ENCODE measurements around the gene CAMK1G. TPM values are rescaled to one million over a fixed set of nuclear protein-coding genes. Genes with fewer than 3 reads are reported as not detected.

CAMK1G gene
- total RNA-seq, 2 donors from 2014 or later: 0.55 to 2.1 TPM

DNA sequence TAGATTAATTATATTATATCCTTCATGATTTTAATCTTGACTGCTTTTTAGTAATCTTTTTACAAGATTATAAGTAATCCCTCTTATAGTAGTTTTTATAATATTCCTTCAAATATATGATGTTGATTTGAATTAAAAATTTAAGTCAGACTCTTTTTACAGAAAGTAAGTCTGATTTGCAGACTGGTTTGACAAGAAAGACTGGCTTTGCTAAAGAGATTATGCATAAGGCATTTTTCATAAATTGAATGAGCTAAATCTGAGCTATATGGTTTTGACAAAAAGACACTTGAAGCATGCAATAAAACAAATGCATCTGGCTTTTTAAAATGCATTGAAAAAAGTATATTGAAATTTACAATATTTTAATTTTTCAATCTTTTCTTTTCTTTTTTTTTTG is 26.3 kb upstream of the CAMK1G start:
- Histone ChIP-seq H3K27me3 (ENCODE audit: control insufficient read depth, insufficient read depth, low read length, poor library complexity, severe bottlenecking) (no peaks in the 10 kb centered on the region), H3K9me3 (ENCODE audit: control insufficient read depth, low read length) (no peaks in the 10 kb centered on the region), H3K36me3 (ENCODE audit: control insufficient read depth, insufficient read depth, low read length) (no peaks in the 10 kb centered on the region), H3K27ac (ENCODE audit: low read depth, low read length) (no peak overlapping the region), H3K4me3 (ENCODE audit: low read length) (no peak overlapping the region), H3K4me1 (ENCODE audit: control insufficient read depth, insufficient read depth, low read length) (no peaks in the 10 kb centered on the region), H3K9ac (ENCODE audit: extremely low read depth, low read length, poor library complexity, severe bottlenecking) (no peak overlapping the region)
- Mint-ChIP-seq H3K36me3 (ENCODE audit: low read depth) (no peaks in the 10 kb centered on the region), H3K4me1 (peaks cover 24% of the 10 kb centered on the region), H3K27me3 (ENCODE audit: insufficient read depth) (no peaks in the 10 kb centered on the region), H3K27ac (no peak overlapping the region), H3K4me3 (no peak overlapping the region), H3K9me3 (no peaks in the 10 kb centered on the region)
- TF ChIP-seq, protein P1, sequence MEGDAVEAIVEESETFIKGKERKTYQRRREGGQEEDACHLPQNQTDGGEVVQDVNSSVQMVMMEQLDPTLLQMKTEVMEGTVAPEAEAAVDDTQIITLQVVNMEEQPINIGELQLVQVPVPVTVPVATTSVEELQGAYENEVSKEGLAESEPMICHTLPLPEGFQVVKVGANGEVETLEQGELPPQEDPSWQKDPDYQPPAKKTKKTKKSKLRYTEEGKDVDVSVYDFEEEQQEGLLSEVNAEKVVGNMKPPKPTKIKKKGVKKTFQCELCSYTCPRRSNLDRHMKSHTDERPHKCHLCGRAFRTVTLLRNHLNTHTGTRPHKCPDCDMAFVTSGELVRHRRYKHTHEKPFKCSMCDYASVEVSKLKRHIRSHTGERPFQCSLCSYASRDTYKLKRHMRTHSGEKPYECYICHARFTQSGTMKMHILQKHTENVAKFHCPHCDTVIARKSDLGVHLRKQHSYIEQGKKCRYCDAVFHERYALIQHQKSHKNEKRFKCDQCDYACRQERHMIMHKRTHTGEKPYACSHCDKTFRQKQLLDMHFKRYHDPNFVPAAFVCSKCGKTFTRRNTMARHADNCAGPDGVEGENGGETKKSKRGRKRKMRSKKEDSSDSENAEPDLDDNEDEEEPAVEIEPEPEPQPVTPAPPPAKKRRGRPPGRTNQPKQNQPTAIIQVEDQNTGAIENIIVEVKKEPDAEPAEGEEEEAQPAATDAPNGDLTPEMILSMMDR (conservative IDR thresholded peaks at IDR 0.05): no peak
- no peak for DNase-seq

DNA sequence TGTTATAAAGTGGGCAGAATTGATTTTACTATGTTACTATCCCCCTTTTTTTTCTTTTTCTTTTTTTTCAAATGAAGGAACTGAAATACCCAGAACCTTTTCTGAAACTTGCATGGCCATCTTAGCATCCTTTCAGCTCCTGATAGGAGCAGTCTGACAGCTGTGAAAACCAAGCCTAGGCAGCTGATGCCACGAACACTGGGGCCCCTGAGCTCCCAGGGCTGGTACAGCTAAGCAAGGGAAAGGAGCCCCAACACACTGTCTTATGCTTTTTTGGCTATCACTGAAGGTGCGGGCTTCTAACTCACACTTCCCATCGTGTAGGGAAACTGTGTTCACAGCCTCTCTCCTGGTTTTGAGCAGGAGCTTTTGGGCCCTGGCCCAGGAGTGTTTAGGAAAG is 23.0 kb upstream of the CAMK1G start:
- WGBS, 2 experiments (ENCODE audit: insufficient coverage in 1 of 2, insufficient read length in 1 of 2): 56 to 87% methylated on average over 1 to 3 of the region's 3 CpGs
- Histone ChIP-seq H3K4me1 (ENCODE audit: control insufficient read depth, insufficient read depth, low read length) (no peaks in the 10 kb centered on the region), H3K27me3 (ENCODE audit: control insufficient read depth, insufficient read depth, low read length, poor library complexity, severe bottlenecking) (peaks cover 4% of the 10 kb centered on the region), H3K4me3 (ENCODE audit: low read length) (no peak overlapping the region), H3K9ac (ENCODE audit: extremely low read depth, low read length, poor library complexity, severe bottlenecking) (no peak overlapping the region), H3K9me3 (ENCODE audit: control insufficient read depth, low read length) (no peaks in the 10 kb centered on the region), H3K36me3 (ENCODE audit: control insufficient read depth, insufficient read depth, low read length) (no peaks in the 10 kb centered on the region), H3K27ac (ENCODE audit: low read depth, low read length) (no peak overlapping the region)
- Mint-ChIP-seq H3K27me3 (ENCODE audit: insufficient read depth) (peaks cover 9% of the 10 kb centered on the region), H3K9me3 (no peaks in the 10 kb centered on the region), H3K27ac (no peak overlapping the region), H3K4me3 (no peak overlapping the region), H3K4me1 (peaks cover 22% of the 10 kb centered on the region), H3K36me3 (ENCODE audit: low read depth) (no peaks in the 10 kb centered on the region)
- DNase-seq: no peak
- TF ChIP-seq, protein P1 (conservative IDR thresholded peaks at IDR 0.05): no peak

DNA sequence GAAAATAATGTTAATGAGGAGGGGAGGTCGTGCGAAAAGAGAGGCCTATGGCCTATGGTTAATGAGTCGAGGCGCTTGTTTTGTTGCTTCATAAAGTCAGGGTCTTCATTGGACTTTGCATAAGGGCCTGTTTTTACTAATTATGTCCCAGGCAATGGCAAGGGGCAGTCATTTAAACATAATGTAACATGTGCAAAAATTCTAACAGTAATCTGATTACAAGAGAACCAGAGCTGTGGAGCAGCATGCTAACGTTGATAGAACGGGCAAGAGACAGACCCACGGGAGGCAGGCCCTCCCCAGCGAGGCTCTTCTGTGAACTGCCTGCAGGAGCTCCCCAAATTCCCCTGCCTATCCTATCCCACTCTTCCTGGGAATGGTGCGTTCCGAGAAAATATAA is 22.6 kb upstream of the CAMK1G start:
- Histone ChIP-seq H3K36me3 (ENCODE audit: control insufficient read depth, insufficient read depth, low read length) (no peaks in the 10 kb centered on the region), H3K4me3 (ENCODE audit: low read length) (no peak overlapping the region), H3K27me3 (ENCODE audit: control insufficient read depth, insufficient read depth, low read length, poor library complexity, severe bottlenecking) (peaks cover 7% of the 10 kb centered on the region), H3K9me3 (ENCODE audit: control insufficient read depth, low read length) (no peaks in the 10 kb centered on the region), H3K27ac (ENCODE audit: low read depth, low read length) (no peak overlapping the region), H3K4me1 (ENCODE audit: control insufficient read depth, insufficient read depth, low read length) (no peaks in the 10 kb centered on the region), H3K9ac (ENCODE audit: extremely low read depth, low read length, poor library complexity, severe bottlenecking) (no peak overlapping the region)
- H3K9me3 Mint-ChIP-seq: no peaks in the 10 kb centered on the region
- H3K4me1 Mint-ChIP-seq: peaks cover 24% of the 10 kb centered on the region
- H3K4me3 Mint-ChIP-seq: no peak overlapping the region
- TF ChIP-seq, protein P1 (conservative IDR thresholded peaks at IDR 0.05): no peak
- H3K27ac Mint-ChIP-seq: no peak overlapping the region
- WGBS, 2 experiments (ENCODE audit: insufficient coverage in 1 of 2, insufficient read length in 1 of 2): 82 to 88% methylated on average over 7 to 8 of the region's 10 CpGs
- peaks cover 10% of the 10 kb centered on the region for H3K27me3 Mint-ChIP-seq (ENCODE audit: insufficient read depth)
- DNase-seq: no peak
- H3K36me3 Mint-ChIP-seq (ENCODE audit: low read depth): no peaks in the 10 kb centered on the region
